G401 (cell line): ENCODE results near the gene POLR1D. TPM values are rescaled to one million over a fixed set of nuclear protein-coding genes. Genes with fewer than 3 reads are reported as not detected.

Experiments
- DNase-seq: peaks from one replicate; pipeline ENCODE4 v3.0.0-alpha.2; 2015; ENCODE audit warnings: low spot score
- in situ Hi-C: cut with HindIII; loops from 2 replicates; pipeline ENCODE4 v1.10.0; 2016; ENCODE audit warnings: low sequenced_read_pairs, mixed read lengths
- total RNA-seq: library from RNA; depleted of rRNA; stranded (reverse); fragments of >200 nt; shearing (Covaris generic); gene quantifications from 2 replicates; pipeline ENCODE4 v1.2.3, GENCODE V29; 2014

The POLR1D gene
- total RNA-seq, 1 experiment from 2014 or later, result 179 TPM

- in situ Hi-C loops, result no loop called here
- no peak for DNase-seq
Observed at GRCh38 chr13:27634791-27635190, 13.1 kb downstream of the POLR1D start.

GRCh38 chr13:27635266-27635665 is 13.6 kb downstream of the POLR1D start:
- in situ Hi-C loops, result no loop called here
- DNase-seq, result no peak

GRCh38 chr13:27636589-27637288 is 15.0 kb downstream of the POLR1D start:
- peak; percentile 32 for DNase-seq
- in situ Hi-C loops, result no loop called here

- no peak for DNase-seq
- in situ Hi-C loops, result no loop called here
Observed at GRCh38 chr13:27637289-27637626, 15.6 kb downstream of the POLR1D start.

- in situ Hi-C loops, result no loop called here
- no peak for DNase-seq
Observed at GRCh38 chr13:27638001-27638400, 16.3 kb downstream of the POLR1D start.

- in situ Hi-C loops, result no loop called here
- peak; percentile 73 for DNase-seq
Observed at GRCh38 chr13:27638521-27638920, 16.8 kb downstream of the POLR1D start.

- in situ Hi-C loops, result no loop called here
- DNase-seq, result no peak
Observed at GRCh38 chr13:27639186-27639585, 17.5 kb downstream of the POLR1D start.

- in situ Hi-C loops, result no loop called here
- no peak for DNase-seq
Observed at GRCh38 chr13:27641711-27642502, 20.2 kb downstream of the POLR1D start.

- no peak for DNase-seq
- in situ Hi-C loops, result no loop called here
Observed at GRCh38 chr13:27643334-27644132, 21.8 kb downstream of the POLR1D start.

GRCh38 chr13:27644302-27644701 is 22.6 kb downstream of the POLR1D start:
- DNase-seq, result no peak
- in situ Hi-C loops, result no loop called here

GRCh38 chr13:27650312-27650711 is 28.6 kb downstream of the POLR1D start:
- DNase-seq, result no peak
- in situ Hi-C loops, result no loop called here

- in situ Hi-C loops, result no loop called here
- DNase-seq, result no peak
Observed at GRCh38 chr13:27654059-27654458, 32.4 kb downstream of the POLR1D start.

GRCh38 chr13:27654816-27655215 is 33.1 kb downstream of the POLR1D start:
- DNase-seq, result no peak
- in situ Hi-C loops, result no loop called here

- in situ Hi-C loops, result no loop called here
- no peak for DNase-seq
Observed at GRCh38 chr13:27657724-27658123, 36.0 kb downstream of the POLR1D start.

- in situ Hi-C loops, result no loop called here
Observed at GRCh38 chr13:27658546-27658945, 36.9 kb downstream of the POLR1D start.

GRCh38 chr13:27659145-27659865 is 37.6 kb downstream of the POLR1D start:
- no peak for DNase-seq
- in situ Hi-C loops, result no loop called here

More at GRCh38 chr13:27658546-27658945, 36.9 kb downstream of the POLR1D start:
- no peak for DNase-seq

GRCh38 chr13:27660511-27660910 is 38.8 kb downstream of the POLR1D start:
- in situ Hi-C loops, result no loop called here

GRCh38 chr13:27661017-27661416 is 39.3 kb downstream of the POLR1D start:
- in situ Hi-C loops, result no loop called here
- DNase-seq, result no peak

More at GRCh38 chr13:27660511-27660910, 38.8 kb downstream of the POLR1D start:
- DNase-seq, result peak; percentile 89

GRCh38 chr13:27662738-27663470 is 41.2 kb downstream of the POLR1D start:
- in situ Hi-C loops, result no loop called here
- peak; percentile 34 for DNase-seq
